Stomach smooth muscle (tissue), 2 donors: Measurements from ENCODE around the gene SYNDIG1.

Experiments
- H3K27ac ChIP-seq: one replicate; pipeline ENCODE4 v1.7.0; 2013; ENCODE audit warnings: mild to moderate bottlenecking, low read length, inconsistent platforms
- H3K27me3 ChIP-seq, 2 donors: one replicate each; pipeline ENCODE4 v1.7.0; 2013; ENCODE audit warnings: low read length in 2 of 2; ENCODE audit not compliant: insufficient read depth in 2 of 2, control insufficient read depth in 1 of 2
- H3K36me3 ChIP-seq, 2 donors: one replicate each; pipeline ENCODE4 v1.7.0; 2013; ENCODE audit warnings: low read length in 2 of 2; ENCODE audit not compliant: control insufficient read depth in 2 of 2, insufficient read depth in 2 of 2
- H3K4me1 ChIP-seq: one replicate; pipeline ENCODE4 v1.7.0; 2013; ENCODE audit warnings: low read length; ENCODE audit not compliant: control insufficient read depth, insufficient read depth
- H3K4me3 ChIP-seq, 2 donors: one replicate each; pipeline ENCODE4 v1.7.0; 2013; ENCODE audit warnings: low read length in 2 of 2
- H3K9ac ChIP-seq, 2 donors: one replicate each; pipeline ENCODE4 v1.7.0; 2013; ENCODE audit warnings: low read length in 2 of 2, mild to moderate bottlenecking in 1 of 2
- H3K9me3 ChIP-seq, 2 donors: one replicate each; pipeline ENCODE4 v1.7.0; 2013; ENCODE audit warnings: low read length in 2 of 2; ENCODE audit not compliant: control insufficient read depth in 2 of 2
- donor health status: healthy.
- donor health status: Pancreatic carcinoma.

SYNDIG1 gene

DNA sequence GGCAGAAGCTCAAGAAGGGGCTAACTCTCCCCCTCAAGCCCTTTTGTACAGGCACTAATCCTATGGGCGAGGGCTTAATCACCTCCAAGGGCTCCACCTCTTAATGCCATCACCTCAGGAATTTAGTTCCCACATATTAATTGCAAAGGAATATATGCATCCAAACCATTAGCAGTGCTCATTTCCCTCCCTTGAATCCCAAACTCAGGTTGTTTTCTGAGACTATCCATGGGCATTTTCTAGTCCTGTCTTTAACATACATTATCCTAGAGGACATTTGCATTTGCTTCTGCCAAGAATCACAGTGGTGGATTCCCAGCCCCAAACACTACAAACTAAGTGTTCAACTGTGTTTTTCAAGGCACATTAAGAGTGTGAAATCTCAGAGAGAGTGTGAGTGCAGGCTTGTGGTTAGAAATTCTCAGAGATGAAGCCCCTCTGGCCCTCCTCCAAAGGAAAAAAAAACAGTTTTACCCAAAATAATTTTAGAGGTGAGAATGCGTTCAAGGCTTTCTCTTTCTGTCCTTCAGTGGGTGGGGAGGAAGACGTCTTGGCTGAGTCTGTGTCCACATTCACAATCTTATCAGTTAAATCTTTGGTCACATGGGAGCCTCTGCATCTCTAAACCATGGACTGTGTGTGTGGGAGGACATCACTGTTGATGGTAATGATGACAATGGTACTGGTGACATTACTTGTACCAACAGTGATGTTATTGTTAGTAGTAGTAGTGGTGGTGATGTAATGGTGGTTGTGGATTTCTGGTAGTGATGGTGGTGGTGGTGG is 59.3 kb downstream of the SYNDIG1 start:
- H3K4me1 ChIP-seq, result no peaks in the 10 kb centered on the region
- no peak overlapping the region for H3K9ac ChIP-seq
- no peaks in the 10 kb centered on the region for H3K36me3 ChIP-seq
- H3K27me3 ChIP-seq, result no peaks in the 10 kb centered on the region
- H3K4me3 ChIP-seq, result no peak overlapping the region
- H3K27ac ChIP-seq, result no peak overlapping the region
- no peaks in the 10 kb centered on the region for H3K9me3 ChIP-seq

DNA sequence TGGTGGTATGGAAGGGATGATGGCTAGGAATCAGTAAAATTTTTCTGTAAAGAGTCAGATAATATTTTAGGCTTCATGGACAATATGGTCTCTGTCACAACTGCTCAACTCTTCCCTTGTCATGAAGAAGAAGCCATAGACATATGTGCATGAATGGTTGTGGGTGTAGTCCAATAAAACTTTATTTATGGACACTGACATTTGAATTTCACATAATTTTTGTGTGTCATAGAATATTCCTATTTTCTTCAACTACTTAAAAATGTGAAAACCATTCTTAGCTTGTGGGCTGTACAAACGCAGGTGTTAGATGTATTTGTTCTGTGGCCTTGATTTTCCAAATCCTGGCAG is 59.9 kb downstream of the SYNDIG1 start:
- Histone ChIP-seq H3K4me1 (no peaks in the 10 kb centered on the region), H3K27ac (no peak overlapping the region), H3K9me3 (no peaks in the 10 kb centered on the region), H3K4me3 (no peak overlapping the region), H3K36me3 (no peaks in the 10 kb centered on the region), H3K27me3 (no peaks in the 10 kb centered on the region), H3K9ac (no peak overlapping the region)

DNA sequence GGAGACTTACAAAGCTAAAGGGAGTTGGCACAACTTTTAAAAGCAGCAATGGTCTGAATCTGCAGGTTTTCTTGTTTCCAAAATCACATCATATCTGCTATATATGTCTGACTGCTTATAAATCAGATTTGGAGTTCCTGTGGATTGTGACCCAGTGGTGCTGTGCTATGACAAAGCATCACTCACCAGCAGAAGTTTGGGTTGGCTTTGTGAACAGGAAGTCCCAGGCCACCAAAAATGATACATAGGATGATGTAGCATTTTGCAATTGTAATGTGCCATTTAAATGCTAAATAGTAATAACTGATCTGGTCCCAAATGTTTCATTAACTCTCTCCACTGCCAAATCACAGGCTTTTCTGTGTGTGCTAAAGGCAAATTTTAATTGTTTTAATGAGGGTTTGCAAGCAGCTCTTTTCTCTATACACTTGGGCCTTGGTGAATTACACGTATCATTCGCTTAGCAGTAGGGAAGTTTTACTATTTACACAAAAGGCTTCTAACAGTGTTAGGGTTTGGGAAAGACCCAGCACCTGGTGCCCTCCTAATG is 60.8 kb downstream of the SYNDIG1 start:
- Histone ChIP-seq H3K27ac (no peak overlapping the region), H3K4me3 (no peak overlapping the region), H3K27me3 (no peaks in the 10 kb centered on the region), H3K36me3 (no peaks in the 10 kb centered on the region), H3K4me1 (no peaks in the 10 kb centered on the region), H3K9ac (no peak overlapping the region), H3K9me3 (no peaks in the 10 kb centered on the region)

DNA sequence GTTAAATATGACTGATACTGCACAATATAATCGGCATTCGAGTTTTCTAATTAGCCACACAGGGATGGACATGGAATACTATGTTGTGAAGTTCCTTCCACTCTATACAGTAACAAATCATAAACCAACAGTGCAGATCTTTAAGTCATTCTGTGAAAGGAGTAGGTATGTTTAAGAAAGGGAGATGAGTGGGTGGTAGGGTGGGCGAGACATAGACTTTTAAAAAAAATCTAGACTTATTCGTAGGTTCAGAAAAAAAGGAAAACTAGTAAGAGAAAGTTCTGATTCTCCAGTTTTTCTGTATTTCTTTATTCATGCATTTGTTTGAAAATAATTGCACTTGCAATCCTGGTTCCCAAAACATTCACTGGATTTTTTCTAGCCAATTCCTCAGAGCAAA is 61.8 kb downstream of the SYNDIG1 start:
- H3K4me1 ChIP-seq, result no peaks in the 10 kb centered on the region
- H3K4me3 ChIP-seq, result no peak overlapping the region
- H3K27me3 ChIP-seq, result no peaks in the 10 kb centered on the region
- no peaks in the 10 kb centered on the region for H3K9me3 ChIP-seq
- no peaks in the 10 kb centered on the region for H3K36me3 ChIP-seq
- no peak overlapping the region for H3K9ac ChIP-seq
- no peak overlapping the region for H3K27ac ChIP-seq

DNA sequence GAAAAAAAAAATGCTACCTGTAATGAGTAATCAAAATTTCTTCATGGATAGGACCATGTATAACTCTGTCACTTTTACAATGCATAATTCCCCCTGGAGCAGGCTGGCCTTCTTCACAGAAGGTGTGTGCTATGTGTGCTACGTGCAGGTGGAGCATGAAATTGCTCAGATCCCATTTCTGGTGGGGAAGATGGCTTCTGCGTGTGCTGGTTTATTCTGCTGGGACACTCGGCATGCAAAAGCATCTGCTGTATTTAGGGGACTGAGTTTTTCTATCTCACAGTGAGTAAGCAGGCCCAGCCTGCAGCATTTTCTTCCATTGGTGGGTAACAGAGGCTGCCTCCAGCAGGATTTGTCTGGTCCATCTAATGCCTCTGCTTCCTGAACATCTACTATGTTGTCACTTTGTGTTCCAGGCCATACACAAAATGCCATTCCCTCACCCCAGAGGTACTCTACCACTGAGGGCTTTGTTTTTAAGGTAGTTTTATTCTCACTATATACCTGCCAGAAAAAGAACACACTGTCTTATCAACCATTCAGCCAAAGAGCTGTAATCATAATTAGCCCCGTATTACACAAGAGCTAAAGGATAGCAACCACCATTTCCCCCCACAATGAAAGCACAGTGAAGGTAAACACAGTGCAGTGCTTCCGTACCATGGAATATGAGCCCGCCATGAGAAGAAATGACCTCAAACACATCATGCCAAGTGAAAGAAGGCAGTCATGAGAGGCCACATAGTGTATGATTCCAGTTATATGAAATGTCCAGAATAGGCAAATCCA is 62.4 kb downstream of the SYNDIG1 start:
- H3K9me3 ChIP-seq, result no peaks in the 10 kb centered on the region
- no peaks in the 10 kb centered on the region for H3K4me1 ChIP-seq
- no peaks in the 10 kb centered on the region for H3K27me3 ChIP-seq
- no peak overlapping the region for H3K9ac ChIP-seq
- H3K36me3 ChIP-seq, result no peaks in the 10 kb centered on the region
- H3K27ac ChIP-seq, result no peak overlapping the region
- no peak overlapping the region for H3K4me3 ChIP-seq

DNA sequence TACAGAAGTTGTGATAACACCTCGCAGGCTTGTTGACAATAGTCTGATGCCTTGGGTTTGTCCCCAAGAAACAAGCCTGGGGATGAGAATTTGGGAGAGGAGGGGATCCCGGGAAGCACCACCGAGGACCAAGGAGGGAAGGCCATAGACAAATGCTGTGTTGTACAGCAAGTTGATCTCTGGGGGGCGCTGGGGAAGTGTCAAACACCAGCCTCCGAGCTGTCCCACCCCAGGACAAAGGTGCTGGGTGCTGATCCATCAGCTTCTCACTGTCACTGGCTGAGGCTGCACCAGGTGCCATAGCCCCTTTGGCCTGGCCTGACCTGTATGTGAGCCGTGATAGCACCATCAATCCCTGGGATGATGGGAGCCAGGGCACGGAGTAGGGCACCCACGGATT is 64.0 kb downstream of the SYNDIG1 start:
- Histone ChIP-seq H3K9ac (no peak overlapping the region), H3K4me3 (no peak overlapping the region), H3K36me3 (no peaks in the 10 kb centered on the region), H3K9me3 (no peaks in the 10 kb centered on the region), H3K4me1 (no peaks in the 10 kb centered on the region), H3K27me3 (no peaks in the 10 kb centered on the region), H3K27ac (no peak overlapping the region)

DNA sequence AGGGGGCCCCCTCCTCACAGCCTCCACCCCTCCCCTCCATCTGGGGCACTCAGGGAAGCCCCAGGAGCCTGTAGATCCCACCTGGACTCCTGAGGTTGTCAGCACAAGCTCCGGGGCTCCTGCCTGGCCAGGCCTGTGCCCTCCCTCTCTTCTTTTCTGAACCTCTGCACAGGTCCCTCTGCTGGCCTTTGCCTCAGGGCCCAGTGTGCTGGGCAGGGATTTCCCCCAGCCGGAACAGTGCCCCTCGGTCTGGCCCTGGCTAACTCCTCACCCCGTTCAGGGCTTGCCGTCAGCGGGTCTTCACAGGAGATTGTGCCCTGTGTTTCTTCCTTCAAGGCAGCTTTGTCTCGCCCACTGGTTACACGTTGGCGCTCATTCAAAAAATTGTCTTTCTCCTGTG is 64.9 kb downstream of the SYNDIG1 start:
- H3K9me3 ChIP-seq, result no peaks in the 10 kb centered on the region

DNA sequence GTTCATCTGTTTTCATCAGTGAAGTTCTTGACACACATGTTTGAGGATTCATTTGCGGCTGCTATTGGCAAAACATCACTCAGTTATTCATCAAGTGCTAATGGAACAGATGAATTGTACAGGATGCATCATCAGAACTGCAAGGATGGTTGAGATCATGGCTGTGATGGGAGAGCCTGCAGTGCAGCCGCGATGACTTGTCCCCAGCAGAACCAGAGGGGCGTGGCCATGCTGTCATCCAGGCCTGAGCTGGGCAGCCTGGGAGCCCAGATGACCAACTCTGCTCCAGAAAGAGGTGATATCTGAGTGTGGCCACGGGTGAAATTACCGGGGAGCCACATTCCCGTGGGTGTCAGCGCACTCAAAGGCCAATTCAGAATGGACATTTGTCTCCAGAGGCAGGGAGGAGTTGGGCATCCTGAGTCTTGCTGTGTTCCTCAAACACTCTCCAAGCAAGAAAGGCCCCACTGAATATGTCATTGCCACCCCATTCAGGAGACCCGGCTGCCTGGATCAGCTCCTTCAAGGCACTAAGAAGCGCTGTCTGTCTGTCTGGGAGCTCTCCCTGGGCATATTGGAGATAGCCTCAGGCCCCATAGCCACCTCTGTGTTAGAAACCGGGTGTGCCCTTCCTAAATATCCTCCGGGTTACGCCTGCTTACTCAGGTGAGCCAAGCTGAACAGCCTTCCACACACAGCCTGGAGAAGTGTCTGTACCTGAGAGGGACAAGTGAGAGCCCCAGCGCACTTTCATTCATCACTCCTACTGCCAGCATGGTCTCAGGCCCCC is 66.7 kb downstream of the SYNDIG1 start:
- Histone ChIP-seq H3K4me1 (no peaks in the 10 kb centered on the region), H3K9me3 (peaks cover 0 to 3% of the 10 kb centered on the region in 2 donors), H3K27ac (no peak overlapping the region), H3K36me3 (no peaks in the 10 kb centered on the region), H3K9ac (no peak overlapping the region), H3K27me3 (no peaks in the 10 kb centered on the region), H3K4me3 (no peak overlapping the region)

More for the DNA sequence above, 64.9 kb downstream of the SYNDIG1 start:
- Histone ChIP-seq H3K4me1 (no peaks in the 10 kb centered on the region), H3K27me3 (no peaks in the 10 kb centered on the region), H3K36me3 (no peaks in the 10 kb centered on the region), H3K27ac (no peak overlapping the region), H3K9ac (no peak overlapping the region), H3K4me3 (no peak overlapping the region)

DNA sequence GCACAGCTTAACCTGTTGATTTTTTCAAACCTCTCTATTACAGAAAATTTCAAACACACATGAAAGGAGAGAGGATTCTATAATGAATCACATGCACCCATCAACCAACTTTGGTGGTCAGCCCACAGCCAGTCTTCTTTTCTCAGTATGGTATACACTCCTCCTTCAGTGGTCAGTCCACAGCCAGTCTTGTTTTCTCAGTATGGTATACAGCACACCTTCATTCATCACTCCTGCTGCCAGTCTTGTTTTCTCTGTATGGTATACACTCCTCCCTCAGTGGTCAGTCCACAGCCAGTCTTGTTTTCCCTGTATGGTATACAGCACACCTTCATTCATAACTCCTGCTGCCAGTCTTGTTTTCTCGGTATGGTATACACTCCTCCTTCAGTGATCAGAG is 67.8 kb downstream of the SYNDIG1 start:
- H3K9me3 ChIP-seq, result peaks cover 0 to 3% of the 10 kb centered on the region in 2 donors
- no peaks in the 10 kb centered on the region for H3K4me1 ChIP-seq
- H3K4me3 ChIP-seq, result no peak overlapping the region
- H3K9ac ChIP-seq, result no peak overlapping the region
- peaks cover 0 to 2% of the 10 kb centered on the region in 2 donors for H3K27me3 ChIP-seq
- H3K36me3 ChIP-seq, result no peaks in the 10 kb centered on the region
- no peak overlapping the region for H3K27ac ChIP-seq

DNA sequence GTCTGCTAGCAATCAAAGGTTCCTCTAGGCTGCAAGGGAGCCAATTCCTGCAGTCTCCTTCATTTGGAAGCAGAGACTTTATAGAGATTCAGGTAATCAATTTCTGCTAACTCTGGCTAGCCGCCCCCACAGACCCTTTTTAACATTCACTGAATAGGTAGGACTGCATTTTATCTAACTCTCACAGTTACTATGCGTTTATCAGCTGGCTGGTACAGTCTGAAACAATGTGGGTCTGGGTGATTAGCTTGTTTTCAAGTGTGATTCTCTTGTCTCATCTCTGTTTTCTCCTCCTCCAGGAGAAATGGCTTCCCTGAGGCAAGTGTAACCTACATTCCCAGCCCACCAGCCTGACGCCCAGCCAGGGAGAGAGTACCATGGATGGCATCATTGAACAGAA is 73.3 kb downstream of the SYNDIG1 start:
- H3K36me3 ChIP-seq, result peaks cover 0 to 2% of the 10 kb centered on the region in 2 donors
- no peaks in the 10 kb centered on the region for H3K4me1 ChIP-seq
- peaks cover 3 to 12% of the 10 kb centered on the region in 2 donors for H3K9me3 ChIP-seq
- H3K27me3 ChIP-seq, result peaks cover 0 to 2% of the 10 kb centered on the region in 2 donors
- no peak overlapping the region for H3K9ac ChIP-seq
- no peak overlapping the region for H3K27ac ChIP-seq
- H3K4me3 ChIP-seq, result no peak overlapping the region
